GM19455 (cell line): ENCODE data around the gene FANCI.
A peak's percentile ranks its signal among the peaks of the same experiment; 100 is the strongest.

ENCODE experiments used
- ATAC-seq: cut with Tn5 transposase; IDR thresholded peaks from one replicate; pipeline ENCODE4 v1.9.1; 2021; ENCODE audit not compliant: unreplicated experiment

The FANCI gene

DNA sequence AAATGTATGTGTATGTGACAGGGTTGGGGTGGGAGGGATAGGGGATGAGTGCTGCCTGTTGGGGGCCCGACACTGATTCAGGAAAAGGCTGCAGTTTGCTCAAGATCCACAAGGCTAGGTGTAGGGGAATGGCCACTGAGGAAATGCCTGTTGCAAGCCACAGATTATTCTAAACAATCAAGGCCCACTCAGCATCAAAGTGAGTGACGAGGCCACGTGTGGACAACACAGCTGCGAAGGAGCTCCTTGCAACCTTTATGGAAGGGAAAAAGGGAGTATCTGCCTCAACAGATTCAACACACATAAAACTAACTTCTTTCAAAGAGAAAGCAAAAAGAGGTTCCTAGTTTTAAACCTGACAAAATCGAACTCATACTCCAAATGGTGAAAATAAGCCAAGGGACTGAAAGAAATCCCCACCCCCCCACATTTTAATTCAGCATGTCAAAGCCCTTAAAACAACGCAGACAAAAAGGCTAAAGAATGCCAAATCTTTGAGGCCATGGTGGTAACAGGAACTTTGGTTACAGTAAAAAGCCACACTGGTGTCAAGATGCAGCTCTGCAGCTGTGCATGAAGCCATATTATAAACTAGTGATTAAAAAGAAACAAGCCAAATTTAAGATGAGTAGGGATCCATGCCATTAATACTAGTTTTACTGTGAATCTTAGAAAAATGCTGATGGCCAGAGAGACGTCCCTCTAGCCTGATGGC is 87.3 kb downstream of the FANCI start:
- no peak for ATAC-seq

DNA sequence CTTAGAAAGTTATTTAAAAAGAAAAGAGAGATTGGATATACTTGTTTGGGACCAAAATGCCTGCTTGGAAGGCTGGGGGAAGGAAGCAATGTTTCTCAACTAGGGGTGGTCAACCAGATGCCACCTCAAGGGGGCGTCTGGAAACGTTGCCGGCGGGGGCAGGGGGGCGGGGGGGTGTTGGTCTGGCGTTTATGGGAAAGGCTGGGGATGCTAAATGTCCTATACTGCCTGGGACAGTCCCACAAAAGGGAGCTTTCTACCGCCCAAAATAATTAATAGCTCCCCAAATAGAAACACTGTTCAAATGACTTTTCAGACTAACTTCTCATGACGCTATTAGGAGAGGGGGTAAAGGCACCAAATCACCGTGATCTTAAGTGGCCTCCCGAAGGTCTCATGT is 88.7 kb downstream of the FANCI start:
- ATAC-seq: no peak

DNA sequence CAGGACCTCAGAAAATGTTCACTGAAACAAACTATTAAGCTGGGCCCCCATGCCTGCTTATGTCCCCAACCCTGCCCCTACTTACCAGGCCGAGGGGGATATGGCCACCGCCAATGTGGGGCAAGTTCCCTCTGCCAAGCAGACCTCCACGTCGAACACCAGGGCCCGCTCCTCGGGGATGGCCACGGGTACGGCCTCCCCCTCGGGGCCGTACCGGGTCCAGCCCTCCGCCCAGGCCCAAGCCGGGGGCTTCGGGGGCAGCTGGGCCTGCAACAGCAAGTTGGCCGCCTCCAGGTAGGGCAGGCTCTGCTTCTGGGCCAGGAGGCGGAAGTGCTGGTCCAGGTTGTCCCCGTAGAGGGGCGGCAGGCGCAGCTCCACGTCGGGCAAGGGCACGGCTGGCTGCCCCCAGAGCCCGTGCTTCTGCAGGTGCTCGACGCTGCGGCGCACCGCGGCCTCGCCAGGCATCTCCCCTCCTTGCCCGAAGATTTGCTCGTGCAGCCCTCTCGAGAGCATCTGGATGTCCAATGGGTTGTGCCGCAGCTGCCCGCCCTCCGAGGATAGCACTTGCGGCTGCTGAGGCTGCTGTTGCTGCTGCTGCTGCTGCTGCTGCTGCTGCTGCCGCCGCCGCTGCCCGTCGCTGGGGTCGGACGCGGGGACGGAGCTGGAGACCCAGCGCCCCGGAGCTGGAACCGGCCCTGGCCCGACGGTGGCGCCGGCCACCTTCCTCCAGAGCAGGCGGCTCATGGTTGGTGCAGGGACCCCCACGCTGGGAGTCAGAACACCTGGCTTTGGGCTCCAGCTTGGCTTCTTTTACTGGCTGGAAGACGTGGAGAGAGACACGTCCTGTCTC is 89.5 kb downstream of the FANCI start:
- no peak for ATAC-seq

DNA sequence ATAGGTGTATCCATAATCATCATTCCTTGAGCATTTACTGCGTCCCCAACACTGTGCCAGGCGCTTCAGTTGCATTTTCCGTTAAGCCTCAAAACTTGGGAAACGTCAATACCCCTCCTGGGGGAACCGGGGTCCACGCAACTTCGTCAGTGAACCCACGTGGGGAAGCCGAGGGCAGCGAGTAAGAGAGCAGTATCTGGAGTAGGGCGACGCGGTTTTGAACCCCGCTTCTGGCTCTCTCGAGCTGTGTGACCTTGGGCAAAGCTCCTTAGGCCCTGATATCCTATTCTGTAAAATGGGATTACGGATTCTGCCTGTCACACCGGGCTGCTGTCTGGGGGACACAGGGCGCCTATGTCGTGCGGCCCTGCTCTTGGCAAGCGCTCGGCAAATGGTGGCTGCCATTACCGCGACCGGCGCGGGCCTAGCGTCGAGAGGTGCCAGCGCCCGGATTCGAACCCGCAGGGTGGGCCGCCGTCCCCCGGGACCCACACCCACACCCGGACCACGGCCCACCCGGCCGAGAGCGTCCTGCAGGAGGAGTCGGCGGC is 90.3 kb downstream of the FANCI start:
- ATAC-seq: peak; percentile 26

DNA sequence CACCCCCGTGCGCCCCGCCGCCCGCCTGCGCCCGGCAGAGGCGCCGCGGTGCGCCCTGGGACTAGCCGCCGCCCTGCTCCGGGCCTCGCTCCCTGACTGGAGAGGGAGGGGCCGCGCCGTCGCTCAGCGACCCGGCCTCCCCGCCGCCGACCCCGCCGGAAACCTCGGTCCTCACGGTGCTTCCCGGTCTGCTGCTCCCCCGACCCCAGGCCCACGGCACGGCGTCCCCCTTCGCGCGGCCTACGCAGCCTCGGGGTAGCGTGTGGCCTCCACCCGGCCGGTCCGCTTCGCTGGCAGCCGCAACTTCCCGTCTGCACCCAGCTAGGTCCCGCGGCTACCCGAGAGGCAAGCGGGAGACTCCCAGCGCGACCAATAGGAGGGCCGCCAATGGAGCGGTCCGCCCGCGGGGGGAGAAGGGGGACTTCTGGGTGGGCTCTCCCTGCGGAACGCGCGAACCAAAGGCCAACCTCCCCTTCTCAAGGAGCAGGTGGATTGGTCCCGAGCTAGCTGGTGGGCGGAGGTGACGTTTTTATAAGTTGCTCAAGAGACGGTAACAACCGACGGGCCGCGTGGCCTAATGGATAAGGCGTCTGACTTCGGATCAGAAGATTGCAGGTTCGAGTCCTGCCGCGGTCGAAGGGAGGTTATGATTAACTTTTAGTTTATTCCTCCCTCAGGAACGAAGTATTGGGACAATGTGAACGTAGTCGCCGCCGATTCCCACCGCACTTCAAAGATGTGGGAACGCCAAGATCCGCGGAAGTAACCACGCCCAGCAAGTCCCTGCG is 90.9 kb downstream of the FANCI start, which contains the start of gene POLG:
POLG (minus strand) TSS at position 315 of the 788 bp plus-strand sequence. CDS start 1,070 bp downstream, outside the sequence.
- ATAC-seq: peak; percentile 85

DNA sequence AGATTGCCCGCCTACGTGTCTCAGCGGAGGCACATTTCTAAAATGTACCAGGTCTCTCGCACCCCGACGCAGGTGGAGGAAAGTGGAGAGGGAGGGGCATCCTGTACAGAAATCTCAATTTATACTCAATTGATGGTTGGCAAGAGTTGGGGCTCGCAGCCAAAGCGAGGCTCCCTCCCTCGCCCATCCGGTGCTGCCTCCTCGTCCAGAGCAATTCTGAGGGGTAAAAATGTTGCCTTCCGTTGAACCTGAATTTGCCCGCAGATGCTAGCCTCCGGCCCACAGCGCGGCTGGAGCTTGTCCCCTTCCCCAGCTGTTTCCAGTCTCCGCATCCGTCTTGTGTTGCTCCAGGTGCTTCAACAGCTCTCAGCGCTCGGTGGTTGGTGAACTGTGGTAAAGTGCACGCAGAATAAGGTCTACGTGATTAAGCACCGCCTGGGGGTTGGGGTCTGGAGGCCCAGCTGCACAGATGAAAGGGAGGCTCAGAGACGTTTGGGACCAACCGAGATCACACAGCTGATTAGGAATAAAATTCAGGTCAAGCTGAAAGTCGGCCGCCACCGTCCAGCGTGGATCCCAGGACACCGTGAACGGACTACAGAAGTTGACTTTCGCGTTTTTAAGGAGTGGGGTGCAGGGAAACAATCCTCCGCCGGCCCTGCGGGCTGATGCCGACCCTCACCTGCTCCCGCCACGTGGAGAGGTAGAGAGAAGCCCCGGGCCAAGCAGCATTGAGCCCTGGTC is 91.7 kb downstream of the FANCI start:
- peak; percentile 19 for ATAC-seq

DNA sequence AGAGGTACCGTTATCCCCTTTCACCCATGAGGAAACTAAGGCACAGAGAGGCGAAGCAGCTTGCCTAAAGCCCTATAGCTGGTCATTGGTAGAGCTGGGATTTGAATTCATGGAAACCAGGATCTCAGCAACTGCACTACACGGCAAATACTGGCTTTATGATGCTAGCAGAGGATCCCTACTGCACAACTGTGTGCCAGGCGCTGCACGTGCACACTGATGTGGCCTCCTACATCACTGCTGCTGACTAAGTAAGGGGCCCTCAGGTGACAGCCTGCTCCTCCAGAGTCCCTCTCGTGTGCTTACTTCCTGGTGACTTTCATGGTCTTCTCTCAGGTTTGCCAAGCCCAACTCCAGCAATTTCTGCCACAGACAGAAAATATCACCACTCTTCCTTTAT is 94.3 kb downstream of the FANCI start:
- no peak for ATAC-seq

DNA sequence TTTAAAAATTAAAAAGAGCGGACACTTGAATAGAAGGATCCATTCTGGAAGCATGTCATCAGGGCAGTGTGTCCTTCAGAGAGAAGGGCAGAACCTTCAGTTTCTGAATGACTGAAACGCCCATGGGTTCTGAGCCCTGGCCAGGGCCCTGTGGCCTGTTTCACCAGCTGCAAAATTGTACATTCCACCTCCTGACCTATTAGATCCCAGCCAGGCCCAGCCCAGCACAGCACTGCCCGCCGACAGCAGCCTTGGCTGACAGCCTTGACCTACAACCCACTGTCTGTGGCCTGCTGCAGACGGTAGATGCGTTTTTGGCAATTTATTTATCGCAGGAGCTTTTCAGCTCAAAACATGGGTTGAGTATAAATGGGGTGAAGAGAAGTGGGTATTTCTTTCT is 96.8 kb downstream of the FANCI start:
- ATAC-seq: no peak

DNA sequence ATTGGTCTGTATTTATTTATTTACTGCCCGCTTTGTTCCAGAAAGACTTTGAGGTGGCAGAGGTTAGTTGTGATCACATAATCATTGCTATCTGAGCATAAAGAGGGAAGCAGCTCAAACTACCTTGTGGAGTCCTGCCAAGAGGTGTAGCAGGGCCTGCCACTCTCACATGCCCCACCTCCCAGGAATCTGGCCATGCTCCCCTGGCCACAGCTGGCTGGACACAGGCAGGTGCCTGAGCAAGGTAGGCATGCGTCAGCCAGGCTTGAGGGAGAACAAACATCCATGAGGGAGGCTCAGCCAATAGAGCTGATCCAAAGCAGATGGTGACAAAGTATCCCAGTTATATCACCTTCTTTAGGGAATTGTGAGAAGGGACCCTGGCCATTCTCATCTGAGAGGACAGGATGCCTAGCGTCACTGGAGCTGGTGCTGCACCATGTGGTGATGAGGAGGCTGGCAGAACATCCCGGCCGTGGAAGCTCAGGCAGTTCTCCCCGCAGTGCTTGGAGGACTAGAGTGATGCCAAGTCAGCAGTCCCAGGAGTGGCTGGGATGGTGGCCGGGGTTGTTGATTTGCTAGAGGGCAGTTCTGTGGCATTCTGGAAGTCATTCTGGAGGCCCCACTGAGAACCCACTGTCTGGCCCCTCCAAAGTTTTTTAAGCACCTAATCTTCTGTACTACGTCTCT is 97.7 kb downstream of the FANCI start:
- no peak for ATAC-seq

DNA sequence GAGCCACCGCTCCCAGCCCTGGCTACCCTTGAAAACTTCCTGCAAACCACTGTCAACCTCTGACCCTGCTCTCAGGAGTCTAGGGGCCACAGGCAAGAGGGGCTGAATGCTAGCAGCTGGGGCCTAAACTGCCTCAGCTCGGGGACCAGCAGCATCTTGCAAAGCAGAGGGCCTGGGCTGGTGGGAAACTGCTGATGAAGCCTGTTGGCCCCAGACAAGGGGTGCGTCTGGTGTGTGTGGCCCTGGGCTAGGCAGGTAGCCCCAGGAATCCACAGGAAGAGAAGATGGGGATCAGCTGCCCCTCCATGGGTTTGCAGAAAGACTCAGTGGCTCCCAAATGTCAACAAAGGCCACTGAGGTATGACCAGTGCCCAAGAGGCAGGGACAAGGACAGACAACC is 99.1 kb downstream of the FANCI start:
- ATAC-seq: no peak

DNA sequence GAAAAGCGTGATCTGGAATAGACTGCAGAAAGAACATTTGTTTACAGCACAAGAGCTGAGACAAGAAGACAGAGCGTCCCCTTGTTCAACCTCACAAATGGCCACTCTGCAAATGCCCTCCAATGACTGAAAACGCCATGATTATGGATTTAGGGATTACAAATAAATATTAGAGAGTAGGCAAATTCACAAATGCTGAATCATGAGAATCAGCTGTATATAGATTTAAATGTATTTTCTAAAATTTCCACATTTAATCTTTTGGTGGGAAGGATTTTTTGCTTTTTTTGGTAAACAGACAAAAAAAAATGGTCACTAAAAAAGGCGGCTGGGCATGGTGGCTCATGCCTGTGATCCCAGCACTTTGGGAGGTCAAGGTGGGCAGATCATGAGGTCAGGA is 101.5 kb downstream of the FANCI start:
- ATAC-seq: no peak

DNA sequence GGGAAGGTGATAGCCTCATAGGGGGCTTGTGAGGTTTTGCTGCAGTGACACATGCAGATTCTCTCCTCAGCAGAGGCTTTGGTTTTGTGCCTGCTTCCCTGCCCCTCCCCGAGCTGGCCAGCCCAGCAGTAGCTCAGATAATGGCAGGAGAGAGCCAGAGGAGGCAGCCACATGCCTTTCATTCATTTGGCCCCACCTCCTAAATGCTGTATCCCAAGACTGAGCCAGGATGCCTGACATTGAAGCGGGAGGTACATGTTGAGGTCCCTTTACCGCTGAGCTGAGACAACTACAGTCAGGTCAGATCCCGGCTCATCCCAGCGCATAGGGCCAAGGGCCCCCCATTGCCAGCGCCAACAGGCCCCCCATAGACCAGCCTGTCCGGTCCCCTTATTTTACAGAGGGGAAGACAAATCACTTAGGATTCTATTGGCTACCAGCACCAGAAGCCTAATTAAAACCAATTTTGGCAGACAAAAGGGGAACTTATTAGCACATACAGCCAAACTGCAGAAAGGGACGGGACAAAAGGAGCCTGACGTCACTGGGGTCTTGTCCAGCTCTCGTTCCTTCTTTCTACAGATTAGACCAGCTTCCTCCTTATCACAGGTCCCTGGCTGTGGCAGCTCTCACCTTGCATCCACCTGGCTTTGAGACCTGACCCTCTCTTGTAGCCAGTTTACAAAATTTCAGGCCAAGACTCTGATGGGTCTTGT is 102.9 kb downstream of the FANCI start:
- ATAC-seq: no peak

DNA sequence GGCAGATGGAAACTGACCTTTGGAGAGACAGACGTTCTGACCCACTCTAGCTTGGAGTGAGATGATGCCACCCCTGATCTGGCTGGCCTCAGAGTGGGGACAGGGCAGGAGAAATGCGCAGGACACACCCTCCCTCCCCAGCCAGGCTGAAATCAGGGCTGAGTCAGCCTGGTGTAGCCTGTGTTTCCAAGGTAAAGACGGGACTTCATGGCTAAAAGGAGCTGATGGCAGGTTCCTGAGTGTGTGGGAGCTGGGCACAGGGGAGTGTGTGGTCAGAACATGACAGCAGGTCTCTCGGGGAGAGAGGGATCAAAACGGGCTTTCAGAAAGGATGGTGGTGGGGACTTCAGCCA is 105.4 kb downstream of the FANCI start:
- no peak for ATAC-seq

DNA sequence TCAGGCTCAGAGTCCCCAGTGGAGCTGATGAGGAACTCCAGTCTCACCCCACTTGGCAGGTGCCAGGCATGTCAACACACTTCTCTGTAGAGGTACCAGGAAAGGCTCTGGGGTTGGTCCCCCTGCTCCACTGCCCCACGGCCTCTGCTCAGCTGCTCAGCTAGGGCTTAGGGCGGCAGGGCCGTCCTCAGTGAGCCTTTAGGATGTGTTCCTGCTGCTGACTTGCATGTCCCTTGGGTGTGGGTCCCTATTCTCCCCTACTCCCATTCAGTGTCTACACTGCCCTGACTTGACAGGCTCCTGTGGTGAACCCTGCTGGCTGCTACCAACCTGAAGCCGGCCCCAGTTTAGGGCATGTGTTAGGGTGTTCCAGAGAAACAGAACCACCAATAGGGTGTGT is 108.7 kb downstream of the FANCI start:
- no peak for ATAC-seq

DNA sequence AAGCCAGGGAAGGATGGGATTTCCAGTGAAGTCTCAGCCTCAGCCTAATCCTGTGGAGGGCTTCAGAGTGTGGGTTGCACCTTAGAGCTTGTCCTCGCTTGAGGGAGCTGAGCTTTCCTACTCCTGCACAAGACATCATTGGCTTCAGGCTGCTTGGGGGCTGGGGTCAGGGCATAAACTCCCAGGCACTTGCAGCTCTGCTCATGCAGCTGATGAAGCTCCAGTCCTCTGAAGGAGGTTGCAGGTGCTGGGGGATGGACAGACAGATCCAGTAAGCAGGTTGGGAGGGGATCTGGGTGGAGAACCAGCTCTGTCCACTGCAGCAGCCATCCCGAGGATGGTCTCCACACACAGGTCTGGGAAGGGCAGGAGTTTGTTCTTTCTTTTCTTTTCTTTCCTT is 110.2 kb downstream of the FANCI start:
- no peak for ATAC-seq

DNA sequence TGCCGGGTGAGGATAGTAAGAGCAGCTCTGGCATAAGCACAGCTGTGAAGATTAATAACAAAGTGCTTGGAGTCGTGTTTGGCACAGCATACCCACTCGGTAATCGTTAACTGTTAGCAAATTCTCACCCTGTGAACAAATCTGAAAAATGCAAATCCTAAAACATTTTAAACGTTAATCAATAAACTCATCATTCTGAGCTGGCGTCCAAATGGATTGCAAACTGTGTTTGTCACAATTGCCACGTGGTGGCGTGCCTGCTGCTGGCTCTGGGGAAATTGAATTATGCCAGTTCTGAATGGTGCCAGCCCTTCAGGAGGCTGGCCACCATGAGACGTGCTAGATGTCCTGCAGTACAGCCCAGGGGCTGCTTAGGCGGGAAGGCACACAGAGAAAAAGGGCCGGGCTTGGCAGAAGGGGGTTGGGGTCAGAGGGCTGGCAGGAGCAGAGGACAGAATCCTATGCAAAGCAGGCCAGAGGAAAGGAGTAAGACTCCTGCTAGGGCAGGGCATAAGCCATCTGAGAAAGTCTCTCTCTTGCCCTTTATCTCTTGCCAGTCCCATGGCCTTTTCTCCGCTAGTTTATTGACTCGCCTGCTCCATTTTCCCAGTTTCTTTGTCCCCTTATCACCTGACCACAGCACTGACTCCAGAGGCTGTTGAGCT is 113.0 kb downstream of the FANCI start:
- ATAC-seq: no peak

DNA sequence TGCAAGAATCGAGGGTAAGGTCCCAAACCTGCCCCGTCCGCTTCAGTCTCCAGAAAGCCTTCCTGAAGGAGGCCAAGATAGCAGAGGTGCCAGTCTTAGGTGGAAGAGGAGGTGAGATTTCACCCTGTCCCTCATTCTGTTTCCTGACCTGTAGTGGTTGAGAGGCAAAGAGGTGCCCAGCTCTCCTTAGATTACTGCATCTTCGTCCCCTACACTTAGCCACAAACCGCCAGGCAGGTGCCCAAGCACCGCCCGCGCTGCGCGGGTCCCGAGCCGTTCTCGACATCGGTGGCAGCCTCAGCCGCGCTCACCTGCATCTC is 114.6 kb downstream of the FANCI start:
- ATAC-seq: peak; percentile 5

DNA sequence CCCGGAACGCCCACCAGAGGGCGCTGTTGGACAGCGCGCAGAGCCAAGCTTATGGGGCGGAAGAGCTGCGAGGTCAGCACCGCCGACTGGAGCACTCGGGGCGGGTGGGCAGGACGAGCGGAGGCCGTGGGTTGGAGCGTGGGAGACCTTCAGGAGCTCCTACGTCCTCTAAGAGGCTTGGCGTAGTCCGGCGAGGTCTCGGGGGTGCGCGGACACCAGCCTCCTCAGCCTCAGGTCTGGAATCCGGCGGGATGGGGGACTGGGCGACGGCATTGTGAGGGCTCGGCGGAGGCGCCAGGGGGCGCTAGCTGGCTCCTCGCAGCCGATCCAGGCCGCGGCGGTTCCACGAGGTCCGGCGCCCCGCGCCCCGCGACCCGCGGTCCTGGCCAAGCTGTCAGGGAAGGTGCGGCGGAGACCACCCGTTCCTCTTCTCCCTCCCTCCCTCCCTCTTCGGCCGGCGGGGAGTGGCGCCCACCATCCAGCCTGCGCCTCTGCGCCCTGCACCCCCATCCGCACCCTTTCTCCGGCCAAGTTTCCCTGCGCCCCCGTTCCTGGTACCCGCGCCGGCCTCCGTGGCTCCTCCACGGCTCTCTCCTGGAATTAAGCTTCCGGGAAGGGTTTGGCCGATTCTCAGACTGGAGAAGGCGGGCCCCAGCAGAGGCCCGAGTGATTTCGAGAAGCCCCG is 115.1 kb downstream of the FANCI start:
- peak; percentile 94 for ATAC-seq
